Activated B cell treated with CpG ODN at 0.5 μM for 24 hours (primary cell): Measurements from ENCODE around the gene ARHGEF18. TPM values are rescaled to one million over a fixed set of nuclear protein-coding genes. Genes with fewer than 3 reads are reported as not detected.

ENCODE experiments used
- ATAC-seq: fragments of 200-7000 bp; cut with Tn5 transposase; one replicate; pipeline ENCODE4 v1.10.0; 2021; ENCODE audit warnings: low read depth, mild to moderate bottlenecking, moderate library complexity
- CTCF ChIA-PET: fragments of 350-600 bp; sonication (Branson Sonifier 250); formaldehyde crosslinking; loops from one replicate; lab custom pipeline; 2021; ENCODE audit warnings: antibody characterized with exemption; lab: Charles Lee
- POLR2A ChIA-PET: fragments of 350-600 bp; sonication (Branson Sonifier 250); formaldehyde crosslinking; loops from one replicate; lab custom pipeline; 2021; ENCODE audit warnings: antibody characterized with exemption; lab: Charles Lee
- DNase-seq: peaks from one replicate; pipeline ENCODE4 v3.0.0; 2022
- H3K27ac Mint-ChIP-seq: one replicate; pipeline ENCODE4 v1.8.0; 2020; ENCODE audit warnings: mixed read lengths
- H3K27me3 Mint-ChIP-seq: one replicate; pipeline ENCODE4 v1.8.0; 2021; ENCODE audit warnings: mixed read lengths
- H3K36me3 Mint-ChIP-seq: one replicate; pipeline ENCODE4 v1.8.0; 2021; ENCODE audit warnings: low read depth, mixed read lengths
- H3K4me1 Mint-ChIP-seq: one replicate; pipeline ENCODE4 v1.8.0; 2021; ENCODE audit warnings: mixed read lengths
- H3K4me3 Mint-ChIP-seq: one replicate; pipeline ENCODE4 v1.8.0; 2020; ENCODE audit warnings: mild to moderate bottlenecking, mixed read lengths
- H3K9me3 Mint-ChIP-seq: one replicate; pipeline ENCODE4 v1.8.0; 2020; ENCODE audit warnings: mixed read lengths
- CTCF ChIP-seq: fragments of 200-600 bp; IDR thresholded peaks from one replicate; pipeline ENCODE4 v1.8.0; 2022; ENCODE audit warnings: antibody characterized with exemption, mild to moderate bottlenecking
- intact Hi-C: fragments of 100-400 bp; cut with micrococcal nuclease; formaldehyde crosslinking; loops from one replicate; pipeline ENCODE4 v1.15.1; 2024
- total RNA-seq: library from RNA; stranded (reverse); gene quantifications from 2 replicates; pipeline ENCODE4 v1.2.3, GENCODE V29; 2022

ARHGEF18 gene
- total RNA-seq, 1 donor from 2014 or later, result 51.9 TPM

GRCh38 chr19:7371001-7371400 is 22.3 kb downstream of the ARHGEF18 start:
- ChIA-PET CTCF (no interaction called here), POLR2A (interaction anchor here (0.7 kb wide), 1 partner anchor 22 kb away, joined by 3 read pairs; the partner anchor contains the start of gene ARHGEF18)
- DNase-seq, result no peak
- TF ChIP-seq CTCF, result no peak
- no peak for ATAC-seq
- no peaks in the 10 kb centered on the region for H3K9me3 Mint-ChIP-seq
- H3K27me3 Mint-ChIP-seq, result no peaks in the 10 kb centered on the region
- intact Hi-C loops, result no loop called here
- peaks cover 5% of the 10 kb centered on the region for H3K4me1 Mint-ChIP-seq
- peak overlapping the region; percentile 44 for H3K27ac Mint-ChIP-seq
- H3K36me3 Mint-ChIP-seq, result peaks cover 79% of the 10 kb centered on the region
- no peak overlapping the region for H3K4me3 Mint-ChIP-seq

GRCh38 chr19:7372810-7373209 is 24.1 kb downstream of the ARHGEF18 start:
- H3K27ac Mint-ChIP-seq, result no peak overlapping the region
- no peak for TF ChIP-seq CTCF
- no peak overlapping the region for H3K4me3 Mint-ChIP-seq
- intact Hi-C loops, result no loop called here
- H3K27me3 Mint-ChIP-seq, result no peaks in the 10 kb centered on the region
- CTCF ChIA-PET, result no interaction called here
- H3K4me1 Mint-ChIP-seq, result peaks cover 2% of the 10 kb centered on the region
- H3K36me3 Mint-ChIP-seq, result peaks cover 85% of the 10 kb centered on the region
- H3K9me3 Mint-ChIP-seq, result no peaks in the 10 kb centered on the region
- POLR2A ChIA-PET, result interaction anchor here (0.6 to 1.1 kb wide), 2 partner anchors 12 to 1703 kb away, joined by 4 to 13 read pairs; no protein-coding TSS in a partner anchor
- ATAC-seq (no peak), DNase-seq (no peak)

GRCh38 chr19:7373862-7374261 is 25.1 kb downstream of the ARHGEF18 start:
- CTCF ChIA-PET, result no interaction called here
- H3K36me3 Mint-ChIP-seq, result peaks cover 87% of the 10 kb centered on the region
- no peaks in the 10 kb centered on the region for H3K27me3 Mint-ChIP-seq
- H3K27ac Mint-ChIP-seq, result peak overlapping the region; percentile 46
- no peaks in the 10 kb centered on the region for H3K9me3 Mint-ChIP-seq
- no peak overlapping the region for H3K4me3 Mint-ChIP-seq
- DNase-seq (no peak), ATAC-seq (no peak)
- POLR2A ChIA-PET, result no interaction called here
- intact Hi-C loops, result no loop called here
- H3K4me1 Mint-ChIP-seq, result no peaks in the 10 kb centered on the region
- no peak for TF ChIP-seq CTCF

GRCh38 chr19:7376151-7376852 is 27.6 kb downstream of the ARHGEF18 start:
- Mint-ChIP-seq H3K36me3 (peaks cover 83% of the 10 kb centered on the region), H3K4me1 (peaks cover 8% of the 10 kb centered on the region), H3K9me3 (no peaks in the 10 kb centered on the region), H3K4me3 (no peak overlapping the region), H3K27ac (peak overlapping the region; percentile 41), H3K27me3 (no peaks in the 10 kb centered on the region)
- no peak for DNase-seq
- ChIA-PET POLR2A (interaction anchor here (1.2 kb wide), 1 partner anchor 21 kb away, joined by 3 read pairs; no protein-coding TSS in a partner anchor), CTCF (no interaction called here)
- intact Hi-C loops, result no loop called here
- ATAC-seq, result no peak
- no peak for TF ChIP-seq CTCF

GRCh38 chr19:7377196-7377595 is 28.5 kb downstream of the ARHGEF18 start:
- Mint-ChIP-seq H3K27me3 (no peaks in the 10 kb centered on the region), H3K4me1 (peaks cover 8% of the 10 kb centered on the region), H3K9me3 (no peaks in the 10 kb centered on the region), H3K4me3 (no peak overlapping the region), H3K36me3 (peaks cover 79% of the 10 kb centered on the region), H3K27ac (no peak overlapping the region)
- ATAC-seq (no peak), DNase-seq (no peak)
- TF ChIP-seq CTCF, result no peak
- intact Hi-C loops, result no loop called here
- CTCF ChIA-PET, result interaction anchor here (0.9 kb wide), 1 partner anchor 23 kb away, joined by 3 read pairs; no protein-coding TSS in a partner anchor
- POLR2A ChIA-PET, result interaction anchor here (1.2 kb wide), 1 partner anchor 22 kb away, joined by 3 read pairs; no protein-coding TSS in a partner anchor
